ENCODE data around the gene NCKAP1.
"Not testable (repeated sequence)": the region's sequence is repeated elsewhere in the genome, so short reads cannot be mapped to it uniquely, and the experiment has no call there.

GRCh38 chr2:182876653-182877052 is 161.6 kb downstream of the NCKAP1 start:
- TF ChIP-seq, protein P1, sequence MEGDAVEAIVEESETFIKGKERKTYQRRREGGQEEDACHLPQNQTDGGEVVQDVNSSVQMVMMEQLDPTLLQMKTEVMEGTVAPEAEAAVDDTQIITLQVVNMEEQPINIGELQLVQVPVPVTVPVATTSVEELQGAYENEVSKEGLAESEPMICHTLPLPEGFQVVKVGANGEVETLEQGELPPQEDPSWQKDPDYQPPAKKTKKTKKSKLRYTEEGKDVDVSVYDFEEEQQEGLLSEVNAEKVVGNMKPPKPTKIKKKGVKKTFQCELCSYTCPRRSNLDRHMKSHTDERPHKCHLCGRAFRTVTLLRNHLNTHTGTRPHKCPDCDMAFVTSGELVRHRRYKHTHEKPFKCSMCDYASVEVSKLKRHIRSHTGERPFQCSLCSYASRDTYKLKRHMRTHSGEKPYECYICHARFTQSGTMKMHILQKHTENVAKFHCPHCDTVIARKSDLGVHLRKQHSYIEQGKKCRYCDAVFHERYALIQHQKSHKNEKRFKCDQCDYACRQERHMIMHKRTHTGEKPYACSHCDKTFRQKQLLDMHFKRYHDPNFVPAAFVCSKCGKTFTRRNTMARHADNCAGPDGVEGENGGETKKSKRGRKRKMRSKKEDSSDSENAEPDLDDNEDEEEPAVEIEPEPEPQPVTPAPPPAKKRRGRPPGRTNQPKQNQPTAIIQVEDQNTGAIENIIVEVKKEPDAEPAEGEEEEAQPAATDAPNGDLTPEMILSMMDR (IDR thresholded peaks at IDR 0.05; ENCODE audit: low read depth, low read length): not testable (repeated sequence)
- not testable (repeated sequence) for TF ChIP-seq POLR2A (IDR thresholded peaks at IDR 0.05; ENCODE audit: extremely low read depth, insufficient read length); MYC (IDR thresholded peaks at IDR 0.05; ENCODE audit: low read depth, low read length)
- TF ChIP-seq, protein P2, sequence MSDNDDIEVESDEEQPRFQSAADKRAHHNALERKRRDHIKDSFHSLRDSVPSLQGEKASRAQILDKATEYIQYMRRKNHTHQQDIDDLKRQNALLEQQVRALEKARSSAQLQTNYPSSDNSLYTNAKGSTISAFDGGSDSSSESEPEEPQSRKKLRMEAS (IDR thresholded peaks at IDR 0.05; ENCODE audit: low read depth, low read length): not testable (repeated sequence)
